Esophagus muscularis mucosa (tissue), 3 donors: ENCODE measurements around the gene CCNK.

Experiments
- POLR2A ChIP-seq: fragments of 450-650 bp; IDR thresholded peaks from one replicate; pipeline ENCODE4 v1.6.1; 2017; ENCODE audit warnings: antibody characterized with exemption, moderate library complexity, mild to moderate bottlenecking, low read depth
- TF ChIP-seq, protein P1 (sequence below), 3 experiments: fragments of 200-600 bp in 2 of 3; fragments of 450-650 bp in 1 of 3; sonication (generic) in 2 of 3; IDR thresholded peaks; one replicate each; pipeline ENCODE4 v1.5.1; 2017 to 2019; ENCODE audit warnings: antibody characterized with exemption in 3 of 3, mild to moderate bottlenecking in 2 of 3, moderate library complexity in 1 of 3

DNA sequence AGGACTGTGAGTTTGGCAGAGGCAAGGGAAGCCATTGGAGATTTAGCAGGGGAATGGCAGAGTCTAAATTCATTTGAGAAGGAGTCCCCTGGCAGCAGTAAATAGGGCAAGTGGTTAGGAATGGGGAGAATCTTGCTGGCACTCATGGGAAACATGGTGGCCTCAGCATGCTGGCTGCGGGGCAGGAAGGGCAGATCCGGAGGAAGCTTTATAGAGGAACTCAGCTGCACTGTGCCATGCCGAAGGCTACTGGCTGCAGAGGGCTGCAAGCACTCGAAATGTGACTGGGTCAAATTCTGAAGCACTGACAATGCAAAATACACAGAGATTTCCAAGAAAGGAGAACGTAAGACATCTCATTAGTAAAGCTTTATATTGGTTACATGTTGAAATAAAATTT lies 23.9 kb downstream of the CCNK start:
- no peak for TF ChIP-seq POLR2A
- TF ChIP-seq, protein P1, sequence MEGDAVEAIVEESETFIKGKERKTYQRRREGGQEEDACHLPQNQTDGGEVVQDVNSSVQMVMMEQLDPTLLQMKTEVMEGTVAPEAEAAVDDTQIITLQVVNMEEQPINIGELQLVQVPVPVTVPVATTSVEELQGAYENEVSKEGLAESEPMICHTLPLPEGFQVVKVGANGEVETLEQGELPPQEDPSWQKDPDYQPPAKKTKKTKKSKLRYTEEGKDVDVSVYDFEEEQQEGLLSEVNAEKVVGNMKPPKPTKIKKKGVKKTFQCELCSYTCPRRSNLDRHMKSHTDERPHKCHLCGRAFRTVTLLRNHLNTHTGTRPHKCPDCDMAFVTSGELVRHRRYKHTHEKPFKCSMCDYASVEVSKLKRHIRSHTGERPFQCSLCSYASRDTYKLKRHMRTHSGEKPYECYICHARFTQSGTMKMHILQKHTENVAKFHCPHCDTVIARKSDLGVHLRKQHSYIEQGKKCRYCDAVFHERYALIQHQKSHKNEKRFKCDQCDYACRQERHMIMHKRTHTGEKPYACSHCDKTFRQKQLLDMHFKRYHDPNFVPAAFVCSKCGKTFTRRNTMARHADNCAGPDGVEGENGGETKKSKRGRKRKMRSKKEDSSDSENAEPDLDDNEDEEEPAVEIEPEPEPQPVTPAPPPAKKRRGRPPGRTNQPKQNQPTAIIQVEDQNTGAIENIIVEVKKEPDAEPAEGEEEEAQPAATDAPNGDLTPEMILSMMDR (IDR thresholded peaks at IDR 0.05), result no peak
